GM12878 (cell line): ENCODE measurements around the gene TCF12. TPM values are rescaled to one million over a fixed set of nuclear protein-coding genes. Genes with fewer than 3 reads are reported as not detected.

ENCODE experiments used
- ATAC-seq: fragments of 200-7000 bp; cut with Tn5 transposase; 3 replicates; pipeline ENCODE4 v1.9.1; 2020; ENCODE audit warnings: mild to moderate bottlenecking, moderate library complexity
- BruUV-seq: library from RNA; stranded (reverse); fragments of 400-500 nt; replicated peaks from 2 replicates; lab custom pipeline; 2021; lab: Mats Ljungman, UMichigan
- CTCF ChIA-PET: fragments of 300-600 bp; sonication (Branson Sonifier 250); formaldehyde crosslinking; extraction: SDS; loops from one replicate; lab custom pipeline; 2021; ENCODE audit warnings: inconsistent platforms; lab: Yijun Ruan, JAX
- POLR2A ChIA-PET: fragments of 350-600 bp; formaldehyde crosslinking; extraction: SDS; loops from one replicate; lab custom pipeline; 2021; ENCODE audit warnings: inconsistent platforms; lab: Charles Lee
- RAD21 ChIA-PET: fragments of 300-600 bp; sonication (Branson Sonifier 250); formaldehyde crosslinking; loops from one replicate; lab custom pipeline; 2023; ENCODE audit warnings: antibody characterized with exemption; ENCODE audit not compliant: unreplicated experiment; lab: Charles Lee
- SMC1A ChIA-PET: fragments of 300-600 bp; sonication (Branson Sonifier 250); formaldehyde crosslinking; loops from one replicate; lab custom pipeline; 2023; ENCODE audit not compliant: unreplicated experiment, uncharacterized antibody; lab: Charles Lee
- DNase-seq: peaks from one replicate; pipeline ENCODE4 v3.0.0-alpha.2; 2011; ENCODE audit warnings: low read depth, low spot score
- FAIRE-seq: peaks from 3 replicates; lab custom pipeline; 2011; peaks lifted over from hg19 to GRCh38; lab: Jason Lieb, UNC
- H2AFZ ChIP-seq: 2 replicates; pipeline ENCODE4 v1.6.0; 2011; ENCODE audit warnings: low read depth, low read length, control low read depth; ENCODE audit not compliant: control insufficient read depth
- H3K27ac ChIP-seq: 2 replicates; pipeline ENCODE4 v1.5.1; 2011; ENCODE audit warnings: control low read depth; ENCODE audit not compliant: control insufficient read depth, insufficient read depth
- H3K27me3 ChIP-seq, 2 experiments: replicated peaks in 1 of 2; 2 replicates each; pipeline versions ENCODE4 v1.6.0 to v1.6.1; 2011; ENCODE audit warnings: low read length in 1 of 2; ENCODE audit not compliant: control insufficient read depth in 2 of 2, insufficient read depth in 2 of 2
- H3K36me3 ChIP-seq, 2 experiments: 2 replicates each; pipeline ENCODE4 v1.5.1; 2011; ENCODE audit warnings: low read length in 1 of 2; ENCODE audit not compliant: control insufficient read depth in 2 of 2, insufficient read depth in 2 of 2
- H3K4me1 ChIP-seq: 2 replicates; pipeline ENCODE4 v1.6.1; 2011; ENCODE audit warnings: mild to moderate bottlenecking, low read length, moderate library complexity, mixed read lengths; ENCODE audit not compliant: control insufficient read depth, insufficient read depth
- H3K4me2 ChIP-seq: 2 replicates; pipeline ENCODE4 v1.6.0; 2011; ENCODE audit warnings: control low read depth; ENCODE audit not compliant: control insufficient read depth, insufficient read depth
- H3K4me3 ChIP-seq: fragments of 200-600 bp; sonication (generic); 2 replicates; pipeline ENCODE4 v1.5.1; 2016
- H3K79me2 ChIP-seq: 2 replicates; pipeline ENCODE4 v1.6.0; 2011; ENCODE audit warnings: low read length; ENCODE audit not compliant: control insufficient read depth, insufficient read depth
- H3K9ac ChIP-seq: 2 replicates; pipeline ENCODE4 v1.8.0; 2011; ENCODE audit warnings: low read length, control low read depth, mixed read lengths; ENCODE audit not compliant: control insufficient read depth, insufficient read depth
- H3K9me3 ChIP-seq: replicated peaks from 3 replicates; pipeline ENCODE4 v1.5.1; 2011; ENCODE audit warnings: mild to moderate bottlenecking, low read length; ENCODE audit not compliant: control insufficient read depth, insufficient read depth
- H4K20me1 ChIP-seq: 2 replicates; pipeline ENCODE4 v1.6.0; 2011; ENCODE audit not compliant: control insufficient read depth, insufficient read depth
- BCL3 ChIP-seq: IDR thresholded peaks from 2 replicates; pipeline ENCODE4 v1.6.1; 2011; ENCODE audit warnings: borderline replicate concordance, low read depth, mild to moderate bottlenecking, moderate library complexity, low read length; ENCODE audit not compliant: insufficient read depth, poor library complexity, severe bottlenecking
- CREM ChIP-seq: IDR thresholded peaks from 2 replicates; pipeline ENCODE4 v1.6.1; 2014; ENCODE audit warnings: antibody characterized with exemption, low read depth
- EGR1 ChIP-seq, 2 experiments: IDR thresholded peaks; 1 replicate in 1 of 2; 2 replicates in 1 of 2; pipeline ENCODE4 v1.6.1; 2011 to 2012; ENCODE audit warnings: low read depth in 2 of 2, low read length in 2 of 2, borderline replicate concordance in 1 of 2, mild to moderate bottlenecking in 1 of 2, moderate library complexity in 1 of 2
- IKZF1 ChIP-seq: fragments of 450-650 bp; conservative IDR thresholded peaks from 2 replicates; pipeline ENCODE4 v1.6.1; 2017; ENCODE audit warnings: antibody characterized with exemption, mild to moderate bottlenecking
- KLF5 ChIP-seq: fragments of 450-650 bp; IDR thresholded peaks from 2 replicates; pipeline ENCODE4 v1.6.1; 2014; ENCODE audit warnings: mild to moderate bottlenecking; ENCODE audit not compliant: partially characterized antibody
- LARP7 ChIP-seq: fragments of 450-650 bp; IDR thresholded peaks from 2 replicates; pipeline ENCODE4 v1.6.1; 2017; ENCODE audit warnings: mild to moderate bottlenecking
- MTA3 ChIP-seq: IDR thresholded peaks from 2 replicates; pipeline ENCODE4 v1.6.1; 2012; ENCODE audit warnings: low read length, inconsistent platforms, borderline replicate concordance
- MXI1 ChIP-seq: fragments of 150-350 bp; IDR thresholded peaks from 2 replicates; pipeline ENCODE4 v1.6.1; 2011; ENCODE audit warnings: low read depth, mild to moderate bottlenecking, inconsistent platforms, low read length, improper control_type of control experiment
- RUNX3 ChIP-seq: IDR thresholded peaks from 2 replicates; pipeline ENCODE4 v1.6.1; 2012; ENCODE audit warnings: low read length, inconsistent platforms
- SIX5 ChIP-seq: IDR thresholded peaks from 2 replicates; pipeline ENCODE4 v1.6.1; 2011; ENCODE audit warnings: mild to moderate bottlenecking, low read depth, low read length, moderate library complexity; ENCODE audit not compliant: severe bottlenecking
- in situ Hi-C: fragments of 300-500 bp; cut with MboI; formaldehyde crosslinking; loops from 9 replicates; pipeline ENCODE4 v1.14.3; 2018; ENCODE audit warnings: mixed read lengths
- intact Hi-C: fragments of 100-400 bp; cut with micrococcal nuclease; formaldehyde crosslinking; loops from one replicate; pipeline ENCODE4 v1.14.2; 2022; ENCODE audit not compliant: unreplicated experiment
- polyA plus RNA-seq, 11 experiments: library from polyadenylated mRNA; depleted of rRNA in 4 of 11; unstranded in 6 of 11; stranded (reverse) in 5 of 11; fragments of >200 nt; fragmentation: Nextera tagmentation in 4 of 11; fragmentation: Illumina TruSeq in 1 of 11; extraction: Ambion mirVana in 4 of 11; extraction: Trizol in 1 of 11; gene quantifications; 1 replicate in 1 of 11; 2 replicates in 10 of 11; pipeline versions ENCODE4 v1.2.1 to v1.2.3, GENCODE V29; 2011 to 2016; ENCODE audit warnings: inconsistent platforms in 2 of 11, missing spikeins in 2 of 11, low read depth in 1 of 11
- total RNA-seq, 4 experiments: library from RNA; depleted of rRNA in 3 of 4; stranded (reverse); fragments of >200 nt in 3 of 4; fragmentation: Illumina TruSeq in 1 of 4; extraction: Trizol in 1 of 4; gene quantifications; 2 replicates each; pipeline versions ENCODE4 v1.2.1 to v1.2.3, GENCODE V29; 2013 to 2021

The TCF12 gene
- total and polyA plus RNA-seq, 10 of the 15 experiments (the other 5 are each of a cell fraction or from before 2014, with no cell fraction given), result 8.2 to 70.9 (median 49.5) TPM

DNA sequence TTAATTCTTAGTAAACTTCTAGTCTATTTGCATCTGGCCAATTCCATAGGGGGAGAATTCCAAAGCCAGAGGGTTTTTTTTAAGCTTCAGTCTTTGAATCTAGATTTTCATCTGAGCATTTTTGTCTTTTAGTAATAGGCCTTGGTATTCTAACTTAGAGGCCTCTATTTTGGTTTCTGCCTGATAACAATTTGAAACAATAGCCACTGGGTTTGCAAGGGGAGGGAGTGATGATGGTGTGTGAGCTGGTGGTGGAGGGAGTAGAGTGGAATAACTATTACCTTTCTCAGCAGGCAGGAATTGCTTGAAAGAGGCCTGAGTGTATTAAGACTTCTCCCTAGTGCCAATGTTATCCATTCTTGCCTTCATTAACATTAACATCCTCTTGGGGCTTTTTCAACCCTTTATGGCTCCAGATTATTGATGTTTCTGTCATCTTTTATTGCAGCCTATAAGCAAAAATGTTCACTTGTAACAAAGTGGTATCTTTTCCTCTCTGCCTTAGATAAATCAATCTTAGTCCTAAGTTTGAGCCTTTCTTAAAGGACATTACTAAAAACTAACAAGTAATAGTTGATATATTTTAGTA, 26.5 kb upstream of the TCF12 start:
- FAIRE-seq, result no peak
- intact Hi-C loops (no loop called here), in situ Hi-C loops (no loop called here)
- no peaks in the 10 kb centered on the region for H4K20me1 ChIP-seq
- no peaks in the 10 kb centered on the region for H3K79me2 ChIP-seq
- H3K36me3 ChIP-seq, result no peaks in the 10 kb centered on the region
- H3K4me3 ChIP-seq, result no peak overlapping the region
- no peak for DNase-seq
- peaks cover 5% of the 10 kb centered on the region for H3K4me1 ChIP-seq
- ChIA-PET CTCF (interaction anchor here (1.1 kb wide), 1 partner anchor 415 kb away, joined by 3 read pairs; no protein-coding TSS in a partner anchor), POLR2A (no interaction called here), RAD21 (no interaction called here), SMC1A (interaction anchor here (1.1 kb wide), 1 partner anchor 9 kb away, joined by 3 read pairs; no protein-coding TSS in a partner anchor)
- no peak overlapping the region for H3K9ac ChIP-seq
- H3K27ac ChIP-seq, result no peak overlapping the region
- H2AFZ ChIP-seq, result no peak overlapping the region
- no TSS peak for BruUV-seq
- no peak for ATAC-seq
- no peak overlapping the region for H3K4me2 ChIP-seq
- no peaks in the 10 kb centered on the region; the same call in 2 of the 3 replicates for H3K9me3 ChIP-seq
- no peak for TF ChIP-seq RUNX3
- no peak for TF ChIP-seq IKZF1
- TF ChIP-seq LARP7, result no peak
- TF ChIP-seq CREM, result no peak
- no peak for TF ChIP-seq BCL3
- TF ChIP-seq MTA3, result no peak
- no peak for TF ChIP-seq SIX5
- TF ChIP-seq KLF5, result no peak
- TF ChIP-seq EGR1 (IDR thresholded peaks at IDR 0.05; ENCODE audit: borderline replicate concordance in 1 of 2, low read depth in 2 of 2, low read length in 2 of 2), result no peak
- TF ChIP-seq MXI1, result no peak
- H3K27me3 ChIP-seq, result no peaks in the 10 kb centered on the region
